ENCODE data around the gene CNNM1.

Gene CNNM1

GRCh38 chr10:99374972-99375371 lies 45.8 kb downstream of the CNNM1 start:
- DNase-seq: no peak

DNA sequence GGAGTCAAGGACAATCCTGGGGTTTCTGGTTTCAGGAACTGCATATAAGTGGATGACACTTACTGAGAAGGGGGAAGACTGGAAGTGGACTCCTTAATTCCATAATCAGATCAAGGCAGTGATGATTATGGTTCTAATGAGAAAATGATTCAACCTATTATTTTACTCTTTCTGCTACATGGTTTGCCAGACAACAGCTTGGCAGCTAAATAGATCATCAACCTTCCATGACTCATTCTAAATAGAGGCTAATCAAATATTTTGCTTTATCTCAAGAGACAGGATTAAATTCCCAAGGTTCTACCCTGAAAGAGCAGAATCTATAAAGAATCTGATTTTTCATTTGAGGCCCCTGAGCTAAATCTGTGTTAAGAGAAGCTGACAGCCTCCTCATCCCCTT lies 46.3 kb downstream of the CNNM1 start:
- DNase-seq: no peak

GRCh38 chr10:99382176-99382575 lies 53.0 kb downstream of the CNNM1 start:
- DNase-seq: no peak

DNA sequence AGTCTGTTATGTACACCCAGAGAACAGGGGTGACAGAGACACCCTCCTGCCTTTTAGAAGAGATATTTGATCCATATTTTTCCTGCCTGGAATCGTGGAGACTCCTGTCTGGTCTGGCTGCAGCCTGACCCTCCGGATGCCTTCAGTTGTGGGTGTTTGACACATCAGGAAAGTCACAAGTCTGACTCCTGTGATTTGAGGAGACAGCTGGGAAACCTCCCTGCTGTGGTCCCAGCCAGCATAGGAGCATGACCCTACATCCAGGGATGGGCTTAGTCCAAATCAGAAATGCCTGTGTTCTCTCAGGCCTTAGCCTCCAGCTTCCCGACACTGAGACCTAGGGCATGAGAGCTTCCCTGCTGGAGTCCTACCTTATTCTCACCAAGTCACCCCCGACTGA lies 57.9 kb downstream of the CNNM1 start:
- no peak for DNase-seq

DNA sequence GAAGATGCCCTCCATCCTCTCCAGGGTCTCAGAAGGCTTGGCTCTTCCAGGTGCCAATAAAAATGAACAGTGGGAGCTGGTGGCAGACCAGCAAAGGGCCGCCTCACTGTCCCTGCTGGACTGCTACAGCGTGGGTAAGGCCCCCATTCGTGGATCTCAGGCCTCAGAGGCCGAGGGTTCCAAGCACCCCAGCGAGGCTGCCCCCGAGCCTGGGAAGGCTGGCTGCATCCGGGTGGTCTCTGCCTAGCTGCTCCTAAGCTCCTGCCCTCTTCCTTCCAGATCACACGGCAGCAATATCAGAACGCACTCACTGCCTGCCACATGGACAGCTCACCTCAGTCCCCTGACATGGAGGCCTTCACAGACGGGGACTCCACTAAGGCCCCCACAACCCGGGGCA lies 58.4 kb downstream of the CNNM1 start:
- no peak for DNase-seq

GRCh38 chr10:99389729-99390480 lies 60.7 kb downstream of the CNNM1 start:
- DNase-seq: no peak

DNA sequence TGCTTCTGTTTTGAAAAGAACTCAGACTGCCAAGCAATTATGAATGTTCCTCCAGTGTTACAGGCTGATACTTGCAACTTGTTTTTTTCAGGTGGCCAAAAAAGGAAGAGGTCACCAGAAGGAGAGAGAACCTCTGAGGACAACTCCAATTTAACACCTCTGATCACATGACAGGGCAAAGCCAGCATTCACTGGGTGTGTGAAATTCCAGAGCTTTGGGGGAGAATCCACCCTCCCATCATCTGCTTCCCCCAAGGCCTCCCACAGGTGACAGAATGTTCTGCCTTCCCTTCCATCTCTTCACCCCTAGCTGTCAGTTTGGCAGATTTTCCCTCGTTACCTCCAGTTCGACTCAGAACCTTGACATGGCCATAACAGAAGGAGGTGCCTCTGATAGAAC lies 62.2 kb downstream of the CNNM1 start:
- DNase-seq: no peak

- DNase-seq: no peak
Measured at GRCh38 chr10:99393036-99393435, 63.9 kb downstream of the CNNM1 start.

DNA sequence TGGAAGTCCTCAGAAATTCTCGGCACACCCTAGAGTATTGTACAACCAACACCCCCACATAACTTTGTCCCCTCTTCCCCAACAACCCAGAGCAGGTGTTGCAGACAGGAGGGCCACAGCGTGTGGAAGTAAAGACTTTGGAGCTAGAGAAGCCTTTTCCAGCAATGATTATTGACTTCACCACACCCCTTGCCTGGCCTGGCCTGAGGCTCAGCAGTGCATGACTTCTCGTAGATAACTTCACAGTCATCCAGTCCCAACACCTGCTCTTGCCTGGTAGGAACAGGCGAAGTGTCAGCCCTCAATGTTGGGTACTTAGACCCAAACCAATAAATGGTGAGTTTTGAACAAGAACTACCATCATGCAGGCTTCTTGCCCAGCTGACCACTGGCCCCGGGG lies 64.5 kb downstream of the CNNM1 start:
- no peak for DNase-seq

DNA sequence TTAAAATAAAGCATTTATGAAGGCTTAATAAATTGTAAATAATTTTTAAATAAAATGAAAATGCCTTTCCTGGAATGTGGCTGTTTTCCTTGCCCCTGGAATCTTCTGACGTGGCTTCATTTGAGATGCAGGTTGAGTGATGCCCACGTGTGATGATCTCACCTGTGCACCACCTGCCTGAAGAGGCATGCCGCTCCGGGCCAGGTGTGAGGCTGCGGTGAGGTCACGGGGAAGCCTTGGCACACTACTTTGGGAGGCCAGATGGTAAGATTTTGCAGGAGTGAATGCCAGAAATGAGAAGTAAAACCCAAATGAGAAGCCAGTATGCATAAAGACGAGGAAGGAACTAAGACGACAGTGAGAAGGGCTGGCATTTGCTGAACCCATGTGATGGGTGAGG lies 65.1 kb downstream of the CNNM1 start:
- no peak for DNase-seq

DNA sequence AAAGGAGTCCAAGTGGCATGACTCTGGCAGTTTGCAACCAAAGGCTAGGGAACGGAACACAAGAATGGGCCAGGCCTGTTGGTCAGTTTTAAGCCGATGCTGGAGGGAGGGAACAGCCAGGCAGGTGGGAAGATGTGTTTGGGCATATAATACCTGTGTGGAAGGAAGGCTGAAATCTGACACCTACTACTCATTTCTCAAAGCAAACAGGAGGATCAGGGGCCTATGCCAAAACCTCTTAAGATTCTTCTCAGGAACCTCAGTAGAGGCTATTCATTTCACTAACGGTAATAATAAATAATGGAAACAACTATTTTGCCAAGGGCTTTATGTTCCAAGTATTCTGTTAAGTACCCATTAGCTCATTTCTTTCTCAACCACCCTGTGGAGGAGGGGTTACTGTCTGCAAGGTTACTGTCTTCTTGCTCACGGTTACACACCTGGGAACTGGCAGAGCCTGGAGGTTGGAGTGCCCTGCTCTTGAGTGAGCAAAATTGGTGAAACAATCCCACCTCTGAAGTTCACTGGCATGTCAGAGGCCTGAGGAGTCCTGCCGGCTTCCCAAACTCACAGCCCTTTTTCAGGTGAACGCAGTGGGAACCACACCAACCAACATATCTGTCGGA lies 65.7 kb downstream of the CNNM1 start:
- no peak for DNase-seq

DNA sequence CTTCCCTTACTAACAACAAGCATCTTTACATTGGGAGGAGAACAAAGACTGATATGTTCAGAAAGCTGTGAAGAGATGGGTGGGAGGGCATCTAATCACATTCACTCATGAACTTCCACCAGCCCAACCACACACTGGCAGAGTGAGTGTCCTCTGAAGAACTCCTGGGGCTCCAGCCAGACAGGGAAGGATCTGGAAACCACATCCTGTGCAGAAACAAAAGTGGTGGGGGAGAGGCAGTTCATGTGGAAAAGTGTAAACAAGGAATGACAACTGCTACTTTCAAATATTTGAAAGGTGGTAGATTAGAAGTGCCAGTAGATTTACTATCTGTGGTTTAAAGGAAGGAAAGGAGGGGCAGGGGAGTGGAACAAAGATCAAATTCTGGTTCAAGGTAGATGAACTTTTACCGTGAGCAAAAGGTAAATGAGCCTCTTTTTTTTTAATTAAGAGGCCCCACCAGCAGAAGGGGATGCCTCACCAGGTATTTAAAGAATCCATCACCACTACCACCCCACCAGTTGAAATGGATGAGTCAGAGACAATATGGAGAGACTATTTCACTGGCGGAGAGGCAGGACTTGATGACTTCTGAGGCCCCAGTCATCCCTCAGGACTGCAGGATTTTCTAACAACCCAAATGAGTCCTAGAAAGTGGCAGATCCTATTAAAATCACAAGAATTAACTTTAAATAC lies 66.7 kb downstream of the CNNM1 start:
- DNase-seq: no peak

DNA sequence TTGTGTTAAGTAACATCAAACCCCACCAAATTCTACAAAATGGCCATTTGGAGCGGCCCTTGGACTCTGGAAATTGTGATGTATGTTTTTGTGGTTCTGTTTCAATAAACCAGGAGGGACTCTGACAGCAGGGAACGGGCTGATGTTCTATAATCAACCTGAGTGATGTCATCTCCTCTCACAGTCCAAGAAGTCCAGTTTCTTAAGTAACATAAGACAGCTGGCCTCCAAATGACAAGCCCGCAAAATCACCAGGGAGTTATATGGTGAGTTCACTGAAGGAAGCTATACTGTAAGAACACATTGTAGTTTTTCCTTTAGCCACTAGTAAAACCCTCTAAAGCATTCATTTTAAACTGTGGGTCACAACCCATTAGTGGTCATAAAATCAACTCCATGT lies 67.3 kb downstream of the CNNM1 start:
- no peak for DNase-seq

- no peak for DNase-seq
Measured at GRCh38 chr10:99399664-99400063, 70.5 kb downstream of the CNNM1 start.

DNA sequence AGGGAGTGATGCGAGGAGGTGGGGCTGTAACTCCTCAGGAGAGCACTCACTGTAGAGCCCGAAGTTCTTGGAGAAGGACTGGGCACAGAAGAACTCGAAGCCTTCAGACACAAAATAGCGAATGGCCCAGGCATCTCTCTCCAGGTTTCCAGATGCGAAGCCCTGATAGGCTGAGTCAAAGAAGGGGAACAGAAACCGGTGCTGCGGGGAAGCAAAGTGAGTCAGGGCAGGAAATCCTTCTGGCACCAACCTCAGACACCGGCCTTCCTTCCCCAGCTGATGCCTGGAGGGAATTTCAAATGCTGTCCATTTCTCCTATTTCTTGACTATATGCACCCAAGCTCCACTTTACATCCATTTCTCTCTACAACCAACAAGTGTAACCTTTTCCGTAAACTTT lies 74.5 kb downstream of the CNNM1 start:
- DNase-seq: no peak

DNA sequence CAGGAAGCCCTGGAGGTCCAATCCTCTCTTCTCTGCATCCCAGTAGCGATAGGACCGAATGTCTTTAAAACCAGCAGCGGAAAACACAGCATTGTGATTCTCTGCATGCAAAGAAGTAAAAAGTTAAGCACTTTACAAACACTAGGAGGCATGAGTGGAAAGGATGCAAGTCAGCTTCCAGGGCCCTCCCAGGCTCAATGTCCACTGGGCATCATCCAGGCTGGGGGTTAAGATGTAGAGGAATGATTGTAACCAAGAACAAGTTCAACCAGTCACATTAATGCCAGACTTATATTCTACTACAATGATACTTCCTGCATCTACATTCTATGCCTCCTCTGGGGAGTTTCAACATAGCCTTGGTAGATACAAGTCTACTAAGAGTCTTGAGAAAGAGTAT lies 77.0 kb downstream of the CNNM1 start:
- no peak for DNase-seq

DNA sequence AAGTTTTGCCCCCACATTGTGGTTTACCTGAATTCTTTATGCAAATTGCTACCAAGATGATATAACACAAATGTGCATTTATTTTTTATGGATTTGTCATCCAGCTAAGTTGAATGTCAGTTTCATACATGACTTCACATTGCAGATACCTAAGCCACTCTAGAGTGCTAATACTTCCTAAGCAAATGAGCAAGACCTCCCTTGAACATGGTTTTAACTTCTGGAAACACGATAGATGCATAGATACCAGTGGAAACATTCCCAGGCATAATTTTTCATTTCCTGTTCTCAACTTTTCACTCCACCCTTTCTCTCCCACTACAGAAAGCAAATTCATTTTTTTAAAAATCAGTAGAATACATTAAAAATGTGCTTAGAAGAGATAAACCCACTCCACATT lies 81.0 kb downstream of the CNNM1 start:
- DNase-seq: no peak

- DNase-seq: no peak
Measured at GRCh38 chr10:99410876-99411275, 81.7 kb downstream of the CNNM1 start.

DNA sequence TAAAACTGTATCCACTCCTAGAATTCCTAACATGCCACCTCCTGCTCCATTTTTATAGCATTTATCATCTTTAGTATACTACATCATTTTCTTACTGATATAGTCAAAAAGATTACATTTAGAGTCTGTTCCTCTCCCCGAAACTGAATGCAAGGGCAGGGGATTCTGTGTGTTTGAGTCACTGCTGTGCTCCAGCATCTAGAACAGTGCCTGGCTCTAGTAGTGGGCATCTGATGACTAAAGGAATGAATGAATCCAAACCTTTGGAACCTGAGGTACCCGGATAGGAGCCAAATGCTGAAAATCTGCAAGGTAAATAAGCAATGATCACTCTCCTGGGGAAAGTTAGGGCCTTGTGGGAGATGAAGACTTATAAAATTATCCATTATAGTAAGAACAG lies 82.4 kb downstream of the CNNM1 start:
- DNase-seq: no peak

GRCh38 chr10:99412099-99412498 lies 82.9 kb downstream of the CNNM1 start:
- no peak for DNase-seq

GRCh38 chr10:99418910-99419624 lies 89.9 kb downstream of the CNNM1 start:
- DNase-seq: no peak

- DNase-seq: no peak
Measured at GRCh38 chr10:99419688-99420087, 90.5 kb downstream of the CNNM1 start.

DNA sequence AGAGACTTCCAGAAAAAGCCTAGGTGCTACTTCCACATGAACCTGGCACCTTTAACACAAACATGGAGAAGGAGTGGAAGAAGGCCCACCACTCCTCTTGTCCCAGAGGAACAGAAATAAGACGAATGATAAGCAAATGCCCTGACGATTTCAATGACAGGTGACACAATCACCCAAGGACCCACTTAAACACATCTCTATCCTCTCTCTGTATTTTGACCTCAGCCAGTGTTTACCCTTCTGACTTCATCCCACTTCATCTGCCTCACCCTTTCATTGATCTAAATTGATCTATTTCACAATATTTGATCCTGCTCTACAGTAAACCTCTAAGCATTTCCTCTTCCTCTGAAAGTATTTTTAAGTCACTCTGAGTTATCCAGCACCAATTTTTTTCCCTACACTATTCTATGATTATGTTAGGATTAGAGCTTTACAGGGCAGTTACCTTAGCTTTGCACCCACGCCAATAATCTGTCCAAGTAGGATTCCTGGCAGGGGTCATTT lies 92.1 kb downstream of the CNNM1 start:
- no peak for DNase-seq

Measured in SHP77 (cell line).